CD8-positive, alpha-beta memory T cell (primary cell): ENCODE data around the gene RABEPK. TPM values are rescaled to one million over a fixed set of nuclear protein-coding genes. Genes with fewer than 3 reads are reported as not detected.

Source experiments
- polyA plus RNA-seq: library from polyadenylated mRNA; unstranded; fragments of 300-500 nt; fragmentation: Illumina TruSeq; gene quantifications from one replicate; pipeline ENCODE4 v1.2.3, GENCODE V29; 2021
- total RNA-seq, 2 experiments: library from RNA; stranded (reverse); gene quantifications; one replicate each; pipeline ENCODE4 v1.2.3, GENCODE V29; 2021

Gene RABEPK
- total and polyA plus RNA-seq, 3 experiments from 2014 or later = 32.6 to 40.1 (median 39.6) TPM

Other genes with a start within 250 kb of the RABEPK start
- gene SCAI, start 57.0 kb upstream of the RABEPK start, total RNA-seq = 1 to 10 TPM; 8.3 to 8.5 TPM
- gene SCAI, start 57.0 kb upstream of the RABEPK start, polyA plus RNA-seq = 0.72 TPM
- 10 to 100 TPM; 48.9 to 50.5 TPM for gene PPP6C, start 10.7 kb upstream of the RABEPK start, total RNA-seq
- 56.2 TPM for gene PPP6C, start 10.7 kb upstream of the RABEPK start, polyA plus RNA-seq
- 100 to 1,000 TPM; 229 to 237 TPM for gene HSPA5, start 40.8 kb downstream of the RABEPK start, total RNA-seq
- gene HSPA5, start 40.8 kb downstream of the RABEPK start, polyA plus RNA-seq = 251 TPM
- gene GAPVD1, start 61.3 kb downstream of the RABEPK start, total RNA-seq = 10 to 100 TPM; 42.7 to 44.8 TPM
- 55.4 TPM for gene GAPVD1, start 61.3 kb downstream of the RABEPK start, polyA plus RNA-seq